ENCODE data around the gene BRMS1L.

Gene BRMS1L

GRCh38 chr14:35878272-35879150 is 52.4 kb downstream of the BRMS1L start:
- Mint-ChIP-seq H3K4me1 (peaks cover 13% of the 10 kb centered on the region), H3K9me3 (no peaks in the 10 kb centered on the region), H3K27ac (no peak overlapping the region), H3K27me3 (no peaks in the 10 kb centered on the region), H3K4me3 (no peak overlapping the region)
- no peak for ATAC-seq
- no peak for DNase-seq

GRCh38 chr14:35879151-35879648 is 53.1 kb downstream of the BRMS1L start:
- H3K27ac Mint-ChIP-seq, result no peak overlapping the region
- H3K27me3 Mint-ChIP-seq, result no peaks in the 10 kb centered on the region
- peaks cover 17% of the 10 kb centered on the region for H3K4me1 Mint-ChIP-seq
- no peaks in the 10 kb centered on the region for H3K9me3 Mint-ChIP-seq
- ATAC-seq (no peak), DNase-seq (no peak)
- H3K4me3 Mint-ChIP-seq, result no peak overlapping the region

- Mint-ChIP-seq H3K4me3 (no peak overlapping the region), H3K27ac (no peak overlapping the region), H3K27me3 (no peaks in the 10 kb centered on the region), H3K4me1 (peaks cover 17% of the 10 kb centered on the region), H3K9me3 (no peaks in the 10 kb centered on the region)
- no peak for ATAC-seq
- no peak for DNase-seq
These were observed 53.6 kb downstream of the BRMS1L start for GRCh38 chr14:35879654-35880249.

GRCh38 chr14:35881280-35881679 is 55.1 kb downstream of the BRMS1L start:
- DNase-seq (no peak), ATAC-seq (peak; percentile 26)
- Mint-ChIP-seq H3K27me3 (no peaks in the 10 kb centered on the region), H3K9me3 (no peaks in the 10 kb centered on the region), H3K4me1 (peaks cover 17% of the 10 kb centered on the region), H3K4me3 (no peak overlapping the region), H3K27ac (no peak overlapping the region)

GRCh38 chr14:35883677-35884293 is 57.6 kb downstream of the BRMS1L start:
- DNase-seq (peak; percentile 5 to 22), ATAC-seq (no peak)
- peaks cover 11% of the 10 kb centered on the region for H3K4me1 Mint-ChIP-seq
- H3K4me3 Mint-ChIP-seq, result no peak overlapping the region
- H3K27ac Mint-ChIP-seq, result peak overlapping the region in 1 of 2 donors; percentile 76
- H3K9me3 Mint-ChIP-seq, result no peaks in the 10 kb centered on the region
- no peaks in the 10 kb centered on the region for H3K27me3 Mint-ChIP-seq

- no peak for ATAC-seq
- DNase-seq, result no peak
- Mint-ChIP-seq H3K4me1 (no peaks in the 10 kb centered on the region), H3K9me3 (peaks cover 15 to 18% of the 10 kb centered on the region in 2 donors), H3K27ac (no peak overlapping the region), H3K27me3 (no peaks in the 10 kb centered on the region), H3K4me3 (no peak overlapping the region)
These were observed 64.2 kb downstream of the BRMS1L start for GRCh38 chr14:35890308-35890707.

GRCh38 chr14:35895256-35895655 is 69.1 kb downstream of the BRMS1L start:
- Mint-ChIP-seq H3K4me3 (no peak overlapping the region), H3K27ac (no peak overlapping the region), H3K27me3 (no peaks in the 10 kb centered on the region), H3K4me1 (no peaks in the 10 kb centered on the region), H3K9me3 (peaks cover 25 to 39% of the 10 kb centered on the region in 2 donors)
- ATAC-seq, result no peak
- DNase-seq, result no peak

GRCh38 chr14:35897616-35898111 is 71.5 kb downstream of the BRMS1L start:
- no peak overlapping the region for H3K27ac Mint-ChIP-seq
- H3K27me3 Mint-ChIP-seq, result no peaks in the 10 kb centered on the region
- no peak overlapping the region for H3K4me3 Mint-ChIP-seq
- H3K9me3 Mint-ChIP-seq, result peaks cover 24 to 39% of the 10 kb centered on the region in 2 donors
- H3K4me1 Mint-ChIP-seq, result no peaks in the 10 kb centered on the region
- ATAC-seq, result no peak
- no peak for DNase-seq

- no peak overlapping the region for H3K4me3 Mint-ChIP-seq
- H3K27ac Mint-ChIP-seq, result no peak overlapping the region
- ATAC-seq (no peak), DNase-seq (no peak)
- no peaks in the 10 kb centered on the region for H3K27me3 Mint-ChIP-seq
- peaks cover 21 to 39% of the 10 kb centered on the region in 2 donors for H3K9me3 Mint-ChIP-seq
- no peaks in the 10 kb centered on the region for H3K4me1 Mint-ChIP-seq
These were observed 72.2 kb downstream of the BRMS1L start for GRCh38 chr14:35898217-35898775.

- DNase-seq (no peak), ATAC-seq (no peak)
- H3K27me3 Mint-ChIP-seq, result no peaks in the 10 kb centered on the region
- H3K9me3 Mint-ChIP-seq, result peaks cover 9 to 17% of the 10 kb centered on the region in 2 donors
- no peaks in the 10 kb centered on the region for H3K4me1 Mint-ChIP-seq
- no peak overlapping the region for H3K4me3 Mint-ChIP-seq
- no peak overlapping the region for H3K27ac Mint-ChIP-seq
These were observed 74.6 kb downstream of the BRMS1L start for GRCh38 chr14:35900741-35901140.

- ATAC-seq (no peak), DNase-seq (no peak)
- Mint-ChIP-seq H3K27ac (no peak overlapping the region), H3K9me3 (peaks cover 4 to 8% of the 10 kb centered on the region in 2 donors), H3K27me3 (no peaks in the 10 kb centered on the region), H3K4me3 (no peak overlapping the region), H3K4me1 (no peaks in the 10 kb centered on the region)
These were observed 83.5 kb downstream of the BRMS1L start for GRCh38 chr14:35909665-35910064.

GRCh38 chr14:35910191-35910590 is 84.1 kb downstream of the BRMS1L start:
- Mint-ChIP-seq H3K9me3 (peaks cover 4 to 8% of the 10 kb centered on the region in 2 donors), H3K4me1 (no peaks in the 10 kb centered on the region), H3K4me3 (no peak overlapping the region), H3K27ac (no peak overlapping the region), H3K27me3 (no peaks in the 10 kb centered on the region)
- ATAC-seq (no peak), DNase-seq (no peak)

- Mint-ChIP-seq H3K4me1 (no peaks in the 10 kb centered on the region), H3K27me3 (no peaks in the 10 kb centered on the region), H3K27ac (no peak overlapping the region), H3K4me3 (no peak overlapping the region), H3K9me3 (peaks cover 4 to 8% of the 10 kb centered on the region in 2 donors)
- ATAC-seq, result no peak
- no peak for DNase-seq
These were observed 85.0 kb downstream of the BRMS1L start for GRCh38 chr14:35911097-35911496.

- H3K9me3 Mint-ChIP-seq, result peaks cover 21 to 27% of the 10 kb centered on the region in 2 donors
- H3K27me3 Mint-ChIP-seq, result no peaks in the 10 kb centered on the region
- DNase-seq (no peak), ATAC-seq (no peak)
- H3K27ac Mint-ChIP-seq, result no peak overlapping the region
- no peak overlapping the region for H3K4me3 Mint-ChIP-seq
- H3K4me1 Mint-ChIP-seq, result no peaks in the 10 kb centered on the region
These were observed 89.0 kb downstream of the BRMS1L start for GRCh38 chr14:35915185-35915584.

GRCh38 chr14:35915775-35916174 is 89.6 kb downstream of the BRMS1L start:
- H3K4me1 Mint-ChIP-seq, result no peaks in the 10 kb centered on the region
- ATAC-seq (no peak), DNase-seq (no peak)
- H3K27ac Mint-ChIP-seq, result no peak overlapping the region
- H3K9me3 Mint-ChIP-seq, result peaks cover 21 to 27% of the 10 kb centered on the region in 2 donors
- no peaks in the 10 kb centered on the region for H3K27me3 Mint-ChIP-seq
- no peak overlapping the region for H3K4me3 Mint-ChIP-seq

All from stimulated activated naive CD8-positive, alpha-beta T cell treated with anti-CD3 and anti-CD28 coated beads, Interleukin-15, amount 100 ng/mL, for 72 hours (primary cell).